MM.1S (cell line): ENCODE results near the gene FER.
A peak's percentile ranks its signal among the peaks of the same experiment; 100 is the strongest.
"Not testable (repeated sequence)": the region's sequence is repeated elsewhere in the genome, so short reads cannot be mapped to it uniquely, and the experiment has no call there.

Source experiments
- DNase-seq: peaks from one replicate; pipeline ENCODE4 v3.0.0-alpha.2; 2015
- H2AFZ ChIP-seq: fragments of 300-600 bp; sonication (generic); 2 replicates; pipeline ENCODE4 v1.6.0; 2016; ENCODE audit warnings: antibody characterized with exemption, low read length
- H3F3A ChIP-seq: fragments of 300-600 bp; sonication (generic); 2 replicates; pipeline ENCODE4 v1.6.1; 2016; ENCODE audit warnings: mild to moderate bottlenecking, antibody characterized with exemption, low read length, moderate library complexity, mixed read lengths; ENCODE audit not compliant: insufficient read depth
- H3K27ac ChIP-seq: fragments of 300-600 bp; sonication (generic); 2 replicates; pipeline ENCODE4 v1.5.1; 2016; ENCODE audit warnings: mild to moderate bottlenecking, low read length
- H3K27me3 ChIP-seq: fragments of 300-600 bp; sonication (generic); replicated peaks from 2 replicates; pipeline ENCODE4 v1.6.0; 2016; ENCODE audit warnings: low read length; ENCODE audit not compliant: insufficient read depth
- H3K36me3 ChIP-seq: fragments of 300-600 bp; sonication (generic); replicated peaks from 2 replicates; pipeline ENCODE4 v1.6.1; 2016; ENCODE audit warnings: mild to moderate bottlenecking, low read length, mixed read lengths; ENCODE audit not compliant: insufficient read depth
- H3K4me1 ChIP-seq: fragments of 300-600 bp; sonication (generic); 2 replicates; pipeline ENCODE4 v1.6.1; 2016; ENCODE audit warnings: low read length, mixed read lengths
- H3K4me2 ChIP-seq: fragments of 300-600 bp; sonication (generic); 2 replicates; pipeline ENCODE4 v1.6.0; 2016; ENCODE audit warnings: low read depth, low read length
- H3K4me3 ChIP-seq: fragments of 300-600 bp; sonication (generic); 2 replicates; pipeline ENCODE4 v1.5.1; 2016; ENCODE audit warnings: low read length, mixed read lengths
- H3K79me2 ChIP-seq: fragments of 300-600 bp; sonication (generic); 2 replicates; pipeline ENCODE4 v1.6.1; 2016; ENCODE audit warnings: mixed run types, low read length, mixed read lengths
- H3K9ac ChIP-seq: fragments of 300-600 bp; sonication (generic); 2 replicates; pipeline ENCODE4 v1.6.1; 2016; ENCODE audit warnings: low read length, mixed read lengths
- H3K9me2 ChIP-seq: fragments of 300-600 bp; sonication (generic); replicated peaks from 2 replicates; pipeline ENCODE4 v1.6.1; 2016; ENCODE audit warnings: mild to moderate bottlenecking, low read length, mixed read lengths; ENCODE audit not compliant: insufficient read depth
- H3K9me3 ChIP-seq: fragments of 300-600 bp; sonication (generic); replicated peaks from 2 replicates; pipeline ENCODE4 v1.6.1; 2016; ENCODE audit warnings: mild to moderate bottlenecking, low read length, mixed read lengths; ENCODE audit not compliant: insufficient read depth
- H4K20me1 ChIP-seq: fragments of 300-600 bp; sonication (generic); 2 replicates; pipeline ENCODE4 v1.6.1; 2016; ENCODE audit warnings: mild to moderate bottlenecking, low read length, moderate library complexity, mixed read lengths; ENCODE audit not compliant: insufficient read depth
- EZH2 ChIP-seq: fragments of 300-600 bp; sonication (generic); optimal IDR thresholded peaks from 2 replicates; pipeline ENCODE3; 2017; ENCODE audit warnings: low read depth, mild to moderate bottlenecking, antibody characterized with exemption, low read length, mixed read lengths
- EZH2phosphoT487 ChIP-seq: fragments of 300-600 bp; sonication (generic); IDR thresholded peaks from 2 replicates; pipeline ENCODE4 v1.6.1; 2018; ENCODE audit warnings: antibody characterized with exemption, low read length
- TF ChIP-seq, protein P1 (sequence below): fragments of 300-600 bp; sonication (generic); IDR thresholded peaks from 2 replicates; pipeline ENCODE4 v1.5.1; 2016; ENCODE audit warnings: antibody characterized with exemption, low read length, mixed read lengths

FER gene

DNA sequence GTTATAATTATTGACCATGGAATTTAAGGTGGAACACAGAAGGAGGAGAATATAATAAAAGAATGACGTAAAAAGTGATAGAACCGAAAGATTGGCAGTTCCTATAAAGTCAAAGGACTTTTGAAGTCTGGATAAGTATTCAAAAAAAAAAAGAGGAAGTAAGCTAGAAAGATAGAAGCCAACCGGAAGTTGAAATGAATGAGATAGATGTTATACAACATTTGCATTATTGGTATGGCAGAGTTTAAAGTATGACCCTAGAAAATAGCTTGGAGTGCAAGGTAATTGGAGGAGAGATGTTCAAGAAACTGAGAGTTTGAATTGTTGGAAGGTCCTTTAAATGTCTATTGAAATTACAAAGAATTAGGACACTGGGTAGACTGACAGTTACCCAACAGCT lies 293.6 kb downstream of the FER start:
- Histone ChIP-seq H3K27ac (no peak overlapping the region), H3K27me3 (no peaks in the 10 kb centered on the region), H4K20me1 (no peaks in the 10 kb centered on the region), H3K9ac (no peak overlapping the region), H3K79me2 (0 out of 2 replicates have a peak, but pooled peaks cover 3% of the 10 kb centered on the region), H3K4me2 (no peak overlapping the region), H3K4me1 (no peaks in the 10 kb centered on the region), H3K36me3 (no peaks in the 10 kb centered on the region), H3K9me3 (no peaks in the 10 kb centered on the region), H3F3A (no peaks in the 10 kb centered on the region), H3K9me2 (no peaks in the 10 kb centered on the region), H2AFZ (no peak overlapping the region), H3K4me3 (no peak overlapping the region)
- DNase-seq: no peak
- TF ChIP-seq EZH2 (no peak), EZH2phosphoT487 (no peak)
- TF ChIP-seq, protein P1, sequence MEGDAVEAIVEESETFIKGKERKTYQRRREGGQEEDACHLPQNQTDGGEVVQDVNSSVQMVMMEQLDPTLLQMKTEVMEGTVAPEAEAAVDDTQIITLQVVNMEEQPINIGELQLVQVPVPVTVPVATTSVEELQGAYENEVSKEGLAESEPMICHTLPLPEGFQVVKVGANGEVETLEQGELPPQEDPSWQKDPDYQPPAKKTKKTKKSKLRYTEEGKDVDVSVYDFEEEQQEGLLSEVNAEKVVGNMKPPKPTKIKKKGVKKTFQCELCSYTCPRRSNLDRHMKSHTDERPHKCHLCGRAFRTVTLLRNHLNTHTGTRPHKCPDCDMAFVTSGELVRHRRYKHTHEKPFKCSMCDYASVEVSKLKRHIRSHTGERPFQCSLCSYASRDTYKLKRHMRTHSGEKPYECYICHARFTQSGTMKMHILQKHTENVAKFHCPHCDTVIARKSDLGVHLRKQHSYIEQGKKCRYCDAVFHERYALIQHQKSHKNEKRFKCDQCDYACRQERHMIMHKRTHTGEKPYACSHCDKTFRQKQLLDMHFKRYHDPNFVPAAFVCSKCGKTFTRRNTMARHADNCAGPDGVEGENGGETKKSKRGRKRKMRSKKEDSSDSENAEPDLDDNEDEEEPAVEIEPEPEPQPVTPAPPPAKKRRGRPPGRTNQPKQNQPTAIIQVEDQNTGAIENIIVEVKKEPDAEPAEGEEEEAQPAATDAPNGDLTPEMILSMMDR: no peak

DNA sequence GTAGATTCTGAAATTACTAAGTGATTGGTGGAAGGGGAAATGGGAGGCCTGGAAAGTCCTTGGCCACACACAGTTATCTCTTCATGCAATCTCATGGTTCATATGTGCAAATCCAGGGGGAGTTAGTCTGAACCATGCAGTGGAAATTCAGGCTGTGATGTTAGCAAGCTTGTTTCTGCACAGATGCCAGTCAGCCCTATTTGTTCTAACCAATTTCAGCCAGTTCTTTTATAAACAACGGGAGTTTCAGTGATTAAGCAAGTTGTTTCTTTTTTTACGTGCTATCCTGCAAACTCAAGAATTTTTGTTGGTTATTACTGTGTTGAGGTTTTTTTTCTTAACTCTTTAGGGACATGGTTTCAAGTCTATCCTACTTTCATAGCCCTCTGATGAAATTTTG lies 298.0 kb downstream of the FER start:
- Histone ChIP-seq H3K9ac (no peak overlapping the region), H3K9me2 (no peaks in the 10 kb centered on the region), H3K27ac (no peak overlapping the region), H4K20me1 (no peaks in the 10 kb centered on the region), H3F3A (no peaks in the 10 kb centered on the region), H3K4me3 (no peak overlapping the region), H3K4me2 (no peak overlapping the region), H3K79me2 (no peaks in the 10 kb centered on the region), H2AFZ (no peak overlapping the region), H3K36me3 (no peaks in the 10 kb centered on the region), H3K9me3 (no peaks in the 10 kb centered on the region), H3K4me1 (peaks cover 14% of the 10 kb centered on the region; the same call in 1 of the 2 replicates), H3K27me3 (no peaks in the 10 kb centered on the region)
- no peak for DNase-seq
- TF ChIP-seq, protein P1: no peak
- TF ChIP-seq EZH2 (no peak), EZH2phosphoT487 (no peak)

DNA sequence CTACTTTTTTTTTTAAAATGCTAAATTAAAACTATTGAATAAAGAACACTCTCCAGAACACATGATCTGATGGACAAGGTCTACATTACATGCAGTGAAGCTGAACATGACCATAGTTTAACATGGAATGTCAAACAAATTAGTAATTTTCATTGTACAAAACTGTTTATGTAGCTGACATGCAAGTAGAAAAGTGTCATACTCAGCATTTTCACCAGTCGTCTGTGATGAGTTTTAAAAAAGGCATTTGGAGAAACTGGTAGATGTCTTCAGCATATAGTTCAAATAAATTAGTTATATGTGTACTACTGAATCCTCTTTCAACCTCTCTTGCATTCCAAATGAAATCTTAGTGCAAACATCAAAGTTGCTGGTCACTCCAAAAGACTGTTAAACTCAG lies 301.9 kb downstream of the FER start:
- Histone ChIP-seq H3F3A (no peaks in the 10 kb centered on the region), H3K9ac (no peak overlapping the region)

DNA sequence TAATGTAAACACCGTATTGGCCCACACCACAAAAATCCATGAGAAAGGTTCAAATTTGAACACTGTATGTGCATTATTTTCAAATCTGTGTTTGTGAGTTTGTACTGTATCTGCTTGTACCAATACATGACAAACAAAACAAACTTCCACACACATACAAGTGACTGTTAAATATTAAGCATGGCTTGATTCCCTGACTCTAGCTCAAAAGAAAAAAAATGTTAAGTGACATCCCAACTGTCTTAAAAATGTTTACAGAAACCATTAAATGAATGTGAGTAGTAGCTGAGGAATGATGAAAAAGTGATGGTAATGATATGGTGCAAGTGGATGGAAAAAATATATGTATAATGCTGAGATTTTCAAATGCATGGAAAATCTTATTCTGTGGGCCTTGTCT lies 302.6 kb downstream of the FER start:
- peaks cover 20% of the 10 kb centered on the region; the same call in 1 of the 2 replicates for H3K4me1 ChIP-seq
- H3K4me3 ChIP-seq, H3K36me3 ChIP-seq, H3F3A ChIP-seq, H3K9ac ChIP-seq, H3K27ac ChIP-seq, H4K20me1 ChIP-seq, H2AFZ ChIP-seq, H3K27me3 ChIP-seq, H3K79me2 ChIP-seq, H3K9me2 ChIP-seq, H3K4me2 ChIP-seq, H3K9me3 ChIP-seq: not testable (repeated sequence)
- peak; percentile 2 for DNase-seq

More for the DNA sequence above, 301.9 kb downstream of the FER start:
- Histone ChIP-seq H3K27me3 (no peaks in the 10 kb centered on the region), H3K79me2 (no peaks in the 10 kb centered on the region), H2AFZ (no peak overlapping the region), H3K27ac (no peak overlapping the region), H3K9me3 (no peaks in the 10 kb centered on the region), H3K4me3 (no peak overlapping the region), H4K20me1 (no peaks in the 10 kb centered on the region), H3K9me2 (no peaks in the 10 kb centered on the region), H3K4me2 (no peak overlapping the region), H3K4me1 (peaks cover 20% of the 10 kb centered on the region; the same call in 1 of the 2 replicates), H3K36me3 (no peaks in the 10 kb centered on the region)
- TF ChIP-seq EZH2phosphoT487: no peak
- no peak for TF ChIP-seq EZH2
- TF ChIP-seq, protein P1: no peak
- DNase-seq: peak; percentile 4

DNA sequence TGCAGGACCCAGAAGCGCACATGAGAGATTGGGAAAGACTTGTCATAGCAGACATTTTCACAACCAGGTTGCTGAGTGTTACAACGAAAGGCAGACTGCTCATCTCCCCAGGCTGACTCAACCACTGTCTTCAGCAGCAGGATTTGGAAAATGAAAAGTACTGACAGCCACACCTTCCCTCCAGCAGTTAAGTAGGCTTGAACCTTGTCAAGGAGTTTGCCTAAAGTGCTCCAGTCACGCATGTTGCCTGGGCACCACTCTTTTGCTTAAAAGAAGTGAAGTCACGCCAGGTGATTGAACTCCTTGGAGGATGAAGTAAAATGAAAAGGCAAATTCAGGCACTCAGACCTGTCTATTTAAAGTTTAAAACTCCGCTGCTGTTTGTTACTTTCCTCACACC lies 304.5 kb downstream of the FER start:
- H3K36me3 ChIP-seq, H3K79me2 ChIP-seq, H3K27ac ChIP-seq, H4K20me1 ChIP-seq, H3F3A ChIP-seq, H3K4me2 ChIP-seq, H3K9ac ChIP-seq, H3K9me2 ChIP-seq, H3K9me3 ChIP-seq, H3K27me3 ChIP-seq, H2AFZ ChIP-seq, DNase-seq, H3K4me3 ChIP-seq: not testable (repeated sequence)
- peaks cover 20% of the 10 kb centered on the region; the same call in 1 of the 2 replicates for H3K4me1 ChIP-seq
